HEK293 (cell line): ENCODE measurements around the gene PGP.

Experiments
- BCL11A ChIP-seq: fragments of 450-650 bp; formaldehyde crosslinking; IDR thresholded peaks from 2 replicates; pipeline ENCODE4 v1.5.1; 2016; ENCODE audit warnings: low read depth, missing biosample characterization, missing genetic modification characterization
- PRDM4 ChIP-seq: fragments of 450-650 bp; formaldehyde crosslinking; IDR thresholded peaks from 2 replicates; pipeline ENCODE4 v1.5.1; 2017; ENCODE audit warnings: missing biosample characterization, missing genetic modification characterization
- REST ChIP-seq: fragments of 450-650 bp; formaldehyde crosslinking; IDR thresholded peaks from 2 replicates; pipeline ENCODE4 v1.5.1; 2016; ENCODE audit warnings: missing biosample characterization, missing genetic modification characterization
- SALL2 ChIP-seq: fragments of 450-650 bp; formaldehyde crosslinking; IDR thresholded peaks from 2 replicates; pipeline ENCODE4 v1.5.0; 2017; ENCODE audit warnings: missing biosample characterization, mild to moderate bottlenecking, missing genetic modification characterization, borderline replicate concordance
- SETDB1 ChIP-seq: IDR thresholded peaks from one replicate; pipeline ENCODE4 v1.6.1; 2017; ENCODE audit warnings: mild to moderate bottlenecking, low read length, moderate library complexity, mixed read lengths; ENCODE audit not compliant: insufficient read length
- WT1 ChIP-seq: fragments of 450-650 bp; formaldehyde crosslinking; IDR thresholded peaks from 2 replicates; pipeline ENCODE4 v1.5.1; 2016; ENCODE audit warnings: missing biosample characterization, missing genetic modification characterization
- YY1 ChIP-seq: fragments of 450-650 bp; formaldehyde crosslinking; IDR thresholded peaks from 2 replicates; pipeline ENCODE4 v1.5.1; 2018; ENCODE audit warnings: missing biosample characterization, missing genetic modification characterization
- ZBTB1 ChIP-seq: fragments of 450-650 bp; formaldehyde crosslinking; IDR thresholded peaks from 2 replicates; pipeline ENCODE4 v1.5.1; 2016; ENCODE audit warnings: missing biosample characterization, missing genetic modification characterization
- ZBTB17 ChIP-seq: fragments of 450-650 bp; formaldehyde crosslinking; IDR thresholded peaks from 2 replicates; pipeline ENCODE4 v1.5.1; 2016; ENCODE audit warnings: missing biosample characterization, missing genetic modification characterization
- ZNF18 ChIP-seq: fragments of 450-650 bp; formaldehyde crosslinking; IDR thresholded peaks from 2 replicates; pipeline ENCODE4 v1.5.1; 2016; ENCODE audit warnings: missing biosample characterization, missing genetic modification characterization
- ZNF223 ChIP-seq: fragments of 450-650 bp; formaldehyde crosslinking; IDR thresholded peaks from 2 replicates; pipeline ENCODE4 v1.5.1; 2016; ENCODE audit warnings: missing biosample characterization, missing genetic modification characterization
- ZNF302 ChIP-seq: fragments of 450-650 bp; formaldehyde crosslinking; IDR thresholded peaks from 2 replicates; pipeline ENCODE4 v1.5.1; 2016; ENCODE audit warnings: missing biosample characterization, missing genetic modification characterization, low read depth
- ZNF37A ChIP-seq: fragments of 450-650 bp; IDR thresholded peaks from 2 replicates; pipeline ENCODE4 v1.5.1; 2018; ENCODE audit warnings: missing biosample characterization, missing genetic modification characterization
- ZNF48 ChIP-seq: fragments of 450-650 bp; formaldehyde crosslinking; IDR thresholded peaks from 2 replicates; pipeline ENCODE4 v1.5.1; 2016; ENCODE audit warnings: missing biosample characterization, missing genetic modification characterization
- ZNF768 ChIP-seq: fragments of 450-650 bp; formaldehyde crosslinking; IDR thresholded peaks from 2 replicates; pipeline ENCODE4 v1.5.1; 2018; ENCODE audit warnings: missing biosample characterization, mild to moderate bottlenecking, missing genetic modification characterization
- ZNF843 ChIP-seq: fragments of 450-650 bp; formaldehyde crosslinking; IDR thresholded peaks from 2 replicates; pipeline ENCODE4 v1.5.1; 2016; ENCODE audit warnings: missing biosample characterization, missing genetic modification characterization
- TF ChIP-seq, protein P1 (sequence below): fragments of 450-650 bp; formaldehyde crosslinking; IDR thresholded peaks from 2 replicates; pipeline ENCODE4 v1.5.1; 2016; ENCODE audit warnings: missing biosample characterization, missing genetic modification characterization
- TF ChIP-seq, protein P2 (sequence below): fragments of 450-650 bp; formaldehyde crosslinking; IDR thresholded peaks from 2 replicates; pipeline ENCODE4 v1.5.1; 2016; ENCODE audit warnings: missing biosample characterization, missing genetic modification characterization
- TF ChIP-seq, protein P3 (sequence below): fragments of 450-650 bp; formaldehyde crosslinking; IDR thresholded peaks from 2 replicates; pipeline ENCODE4 v1.5.1; 2017; ENCODE audit warnings: missing biosample characterization, mild to moderate bottlenecking, missing genetic modification characterization, moderate library complexity
- TF ChIP-seq, protein P4 (sequence below): IDR thresholded peaks from 2 replicates; pipeline ENCODE4 v1.6.1; 2011; ENCODE audit warnings: mild to moderate bottlenecking, low read depth, low read length, borderline replicate concordance
- TF ChIP-seq, protein P5 (sequence below): fragments of 450-650 bp; formaldehyde crosslinking; IDR thresholded peaks from 2 replicates; pipeline ENCODE4 v1.5.1; 2016; ENCODE audit warnings: missing biosample characterization, missing genetic modification characterization

PGP gene

DNA sequence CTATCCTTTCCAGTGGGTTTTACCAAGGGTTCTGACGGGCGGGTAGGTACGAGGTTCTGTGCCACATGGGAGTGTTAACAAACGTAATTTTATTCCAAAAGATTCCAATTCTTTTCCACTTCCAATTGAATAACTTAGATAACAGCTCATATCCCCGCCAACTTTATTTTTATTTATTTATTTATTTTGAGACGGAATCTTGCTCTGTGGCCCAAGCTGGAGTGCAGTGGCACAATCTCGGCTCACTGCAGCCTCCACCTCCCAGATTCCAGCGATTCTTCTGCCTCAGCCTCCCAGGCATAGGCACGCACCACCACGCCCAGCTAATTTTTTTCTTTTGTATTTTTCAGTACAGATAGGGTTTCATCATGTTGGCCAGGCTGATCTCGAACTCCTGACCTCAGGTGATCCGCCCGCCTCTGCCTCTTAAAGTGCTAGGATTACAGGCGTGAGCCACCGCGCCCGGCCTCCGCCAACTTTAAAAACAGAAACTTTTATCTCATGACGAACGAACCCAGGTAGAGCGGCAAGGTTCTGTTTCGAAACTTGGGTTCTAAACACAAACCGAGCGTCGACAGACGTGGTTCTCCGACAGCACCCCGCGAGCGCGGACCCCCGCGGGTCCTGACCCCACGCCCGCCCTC lies 36.1 kb upstream of the PGP start (continued):
- TF ChIP-seq, protein P1, sequence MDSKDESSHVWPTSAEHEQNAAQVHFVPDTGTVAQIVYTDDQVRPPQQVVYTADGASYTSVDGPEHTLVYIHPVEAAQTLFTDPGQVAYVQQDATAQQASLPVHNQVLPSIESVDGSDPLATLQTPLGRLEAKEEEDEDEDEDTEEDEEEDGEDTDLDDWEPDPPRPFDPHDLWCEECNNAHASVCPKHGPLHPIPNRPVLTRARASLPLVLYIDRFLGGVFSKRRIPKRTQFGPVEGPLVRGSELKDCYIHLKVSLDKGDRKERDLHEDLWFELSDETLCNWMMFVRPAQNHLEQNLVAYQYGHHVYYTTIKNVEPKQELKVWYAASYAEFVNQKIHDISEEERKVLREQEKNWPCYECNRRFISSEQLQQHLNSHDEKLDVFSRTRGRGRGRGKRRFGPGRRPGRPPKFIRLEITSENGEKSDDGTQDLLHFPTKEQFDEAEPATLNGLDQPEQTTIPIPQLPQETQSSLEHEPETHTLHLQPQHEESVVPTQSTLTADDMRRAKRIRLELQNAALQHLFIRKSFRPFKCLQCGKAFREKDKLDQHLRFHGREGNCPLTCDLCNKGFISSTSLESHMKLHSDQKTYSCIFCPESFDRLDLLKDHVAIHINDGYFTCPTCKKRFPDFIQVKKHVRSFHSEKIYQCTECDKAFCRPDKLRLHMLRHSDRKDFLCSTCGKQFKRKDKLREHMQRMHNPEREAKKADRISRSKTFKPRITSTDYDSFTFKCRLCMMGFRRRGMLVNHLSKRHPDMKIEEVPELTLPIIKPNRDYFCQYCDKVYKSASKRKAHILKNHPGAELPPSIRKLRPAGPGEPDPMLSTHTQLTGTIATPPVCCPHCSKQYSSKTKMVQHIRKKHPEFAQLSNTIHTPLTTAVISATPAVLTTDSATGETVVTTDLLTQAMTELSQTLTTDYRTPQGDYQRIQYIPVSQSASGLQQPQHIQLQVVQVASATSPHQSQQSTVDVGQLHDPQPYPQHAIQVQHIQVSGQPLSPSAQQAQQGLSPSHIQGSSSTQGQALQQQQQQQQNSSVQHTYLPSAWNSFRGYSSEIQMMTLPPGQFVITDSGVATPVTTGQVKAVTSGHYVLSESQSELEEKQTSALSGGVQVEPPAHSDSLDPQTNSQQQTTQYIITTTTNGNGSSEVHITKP, result peak; percentile 99
- TF ChIP-seq YY1 (tag by site-specific recombination), result no peak
- TF ChIP-seq, protein P2, sequence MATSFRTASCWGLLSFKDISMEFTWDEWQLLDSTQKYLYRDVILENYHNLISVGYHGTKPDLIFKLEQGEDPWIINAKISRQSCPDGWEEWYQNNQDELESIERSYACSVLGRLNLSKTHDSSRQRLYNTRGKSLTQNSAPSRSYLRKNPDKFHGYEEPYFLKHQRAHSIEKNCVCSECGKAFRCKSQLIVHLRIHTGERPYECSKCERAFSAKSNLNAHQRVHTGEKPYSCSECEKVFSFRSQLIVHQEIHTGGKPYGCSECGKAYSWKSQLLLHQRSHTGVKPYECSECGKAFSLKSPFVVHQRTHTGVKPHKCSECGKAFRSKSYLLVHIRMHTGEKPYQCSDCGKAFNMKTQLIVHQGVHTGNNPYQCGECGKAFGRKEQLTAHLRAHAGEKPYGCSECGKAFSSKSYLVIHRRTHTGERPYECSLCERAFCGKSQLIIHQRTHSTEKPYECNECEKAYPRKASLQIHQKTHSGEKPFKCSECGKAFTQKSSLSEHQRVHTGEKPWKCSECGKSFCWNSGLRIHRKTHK, result no peak
- TF ChIP-seq, protein P3, sequence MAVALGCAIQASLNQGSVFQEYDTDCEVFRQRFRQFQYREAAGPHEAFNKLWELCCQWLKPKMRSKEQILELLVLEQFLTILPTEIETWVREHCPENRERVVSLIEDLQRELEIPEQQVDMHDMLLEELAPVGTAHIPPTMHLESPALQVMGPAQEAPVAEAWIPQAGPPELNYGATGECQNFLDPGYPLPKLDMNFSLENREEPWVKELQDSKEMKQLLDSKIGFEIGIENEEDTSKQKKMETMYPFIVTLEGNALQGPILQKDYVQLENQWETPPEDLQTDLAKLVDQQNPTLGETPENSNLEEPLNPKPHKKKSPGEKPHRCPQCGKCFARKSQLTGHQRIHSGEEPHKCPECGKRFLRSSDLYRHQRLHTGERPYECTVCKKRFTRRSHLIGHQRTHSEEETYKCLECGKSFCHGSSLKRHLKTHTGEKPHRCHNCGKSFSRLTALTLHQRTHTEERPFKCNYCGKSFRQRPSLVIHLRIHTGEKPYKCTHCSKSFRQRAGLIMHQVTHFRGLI (tag by site-specific recombination), result no peak
- TF ChIP-seq ZNF48, result no peak
- TF ChIP-seq ZNF223 (tag by site-specific recombination), result 0 out of 2 replicates have a peak, but pooled peaks have one; percentile 18
- TF ChIP-seq ZNF302, result no peak
- TF ChIP-seq SALL2 (tag by site-specific recombination), result no peak
- no peak for TF ChIP-seq ZNF768
- no peak for TF ChIP-seq ZNF843 (tag by site-specific recombination)
- TF ChIP-seq, protein P4, sequence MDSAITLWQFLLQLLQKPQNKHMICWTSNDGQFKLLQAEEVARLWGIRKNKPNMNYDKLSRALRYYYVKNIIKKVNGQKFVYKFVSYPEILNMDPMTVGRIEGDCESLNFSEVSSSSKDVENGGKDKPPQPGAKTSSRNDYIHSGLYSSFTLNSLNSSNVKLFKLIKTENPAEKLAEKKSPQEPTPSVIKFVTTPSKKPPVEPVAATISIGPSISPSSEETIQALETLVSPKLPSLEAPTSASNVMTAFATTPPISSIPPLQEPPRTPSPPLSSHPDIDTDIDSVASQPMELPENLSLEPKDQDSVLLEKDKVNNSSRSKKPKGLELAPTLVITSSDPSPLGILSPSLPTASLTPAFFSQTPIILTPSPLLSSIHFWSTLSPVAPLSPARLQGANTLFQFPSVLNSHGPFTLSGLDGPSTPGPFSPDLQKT, result no peak
- no peak for TF ChIP-seq SETDB1
- no peak for TF ChIP-seq ZNF37A
- TF ChIP-seq WT1, result no peak
- no peak for TF ChIP-seq ZBTB1 (tag by site-specific recombination)
- peak; percentile 61 for TF ChIP-seq ZBTB17
- TF ChIP-seq PRDM4, result no peak
- no peak for TF ChIP-seq REST (tag by site-specific recombination)
- TF ChIP-seq, protein P5, sequence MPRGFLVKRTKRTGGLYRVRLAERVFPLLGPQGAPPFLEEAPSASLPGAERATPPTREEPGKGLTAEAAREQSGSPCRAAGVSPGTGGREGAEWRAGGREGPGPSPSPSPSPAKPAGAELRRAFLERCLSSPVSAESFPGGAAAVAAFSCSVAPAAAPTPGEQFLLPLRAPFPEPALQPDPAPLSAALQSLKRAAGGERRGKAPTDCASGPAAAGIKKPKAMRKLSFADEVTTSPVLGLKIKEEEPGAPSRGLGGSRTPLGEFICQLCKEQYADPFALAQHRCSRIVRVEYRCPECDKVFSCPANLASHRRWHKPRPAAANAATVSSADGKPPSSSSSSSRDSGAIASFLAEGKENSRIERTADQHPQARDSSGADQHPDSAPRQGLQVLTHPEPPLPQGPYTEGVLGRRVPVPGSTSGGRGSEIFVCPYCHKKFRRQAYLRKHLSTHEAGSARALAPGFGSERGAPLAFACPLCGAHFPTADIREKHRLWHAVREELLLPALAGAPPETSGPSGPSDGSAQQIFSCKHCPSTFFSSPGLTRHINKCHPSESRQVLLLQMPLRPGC (tag by site-specific recombination), result no peak
- no peak for TF ChIP-seq ZNF18 (tag by site-specific recombination)
- TF ChIP-seq BCL11A (tag by site-specific recombination), result no peak
